PC-9 (cell line): ENCODE measurements around the gene OGA. TPM values are rescaled to one million over a fixed set of nuclear protein-coding genes. Genes with fewer than 3 reads are reported as not detected.

Experiments
- BruUV-seq: library from RNA; stranded (reverse); fragments of 400-500 nt; replicated peaks from 2 replicates; lab custom pipeline; 2021; lab: Mats Ljungman, UMichigan
- CTCF ChIA-PET: fragments of 300-600 bp; sonication (Branson Sonifier 250); formaldehyde crosslinking; loops from one replicate; lab custom pipeline; 2022; ENCODE audit warnings: antibody characterized with exemption; lab: Charles Lee
- POLR2A ChIA-PET: fragments of 300-600 bp; sonication (Branson Sonifier 250); formaldehyde crosslinking; loops from one replicate; lab custom pipeline; 2022; ENCODE audit warnings: antibody characterized with exemption; ENCODE audit not compliant: unreplicated experiment; lab: Charles Lee
- DNase-seq, 2 experiments: peaks; one replicate each; pipeline versions ENCODE4 v3.0.0 to v3.0.0-alpha.2; 2015 to 2022; ENCODE audit warnings: mixed read lengths in 1 of 2
- H2AFZ ChIP-seq: fragments of 200-600 bp; sonication (generic); 2 replicates; pipeline ENCODE4 v1.8.1; 2017; ENCODE audit warnings: antibody characterized with exemption
- H3F3A ChIP-seq: fragments of 200-600 bp; sonication (generic); 2 replicates; pipeline ENCODE4 v1.8.1; 2017; ENCODE audit warnings: antibody characterized with exemption, mild to moderate bottlenecking, low read depth; ENCODE audit not compliant: insufficient read depth
- H3K27ac ChIP-seq: fragments of 200-600 bp; sonication (generic); 2 replicates; pipeline ENCODE4 v1.6.1; 2016; ENCODE audit warnings: mixed run types
- H3K27me3 ChIP-seq: fragments of 200-600 bp; sonication (generic); 2 replicates; pipeline ENCODE4 v1.6.1; 2016; ENCODE audit warnings: low read depth, mixed run types; ENCODE audit not compliant: insufficient read depth
- H3K36me3 ChIP-seq: fragments of 200-600 bp; sonication (generic); 2 replicates; pipeline ENCODE4 v1.6.1; 2016; ENCODE audit warnings: low read depth, mixed run types
- H3K4me1 ChIP-seq: fragments of 200-600 bp; sonication (generic); replicated peaks from 2 replicates; pipeline ENCODE4 v1.6.1; 2016; ENCODE audit warnings: mixed run types; ENCODE audit not compliant: insufficient read depth
- H3K4me2 ChIP-seq: fragments of 200-600 bp; sonication (generic); 2 replicates; pipeline ENCODE4 v1.6.1; 2017; ENCODE audit warnings: mixed run types
- H3K4me3 ChIP-seq: fragments of 200-600 bp; sonication (generic); 2 replicates; pipeline ENCODE4 v1.6.1; 2016; ENCODE audit warnings: mixed run types
- H3K79me2 ChIP-seq: fragments of 200-600 bp; sonication (generic); 2 replicates; pipeline ENCODE4 v1.6.1; 2017; ENCODE audit warnings: low read depth, mixed run types
- H3K9me2 ChIP-seq: fragments of 200-600 bp; sonication (generic); 2 replicates; pipeline ENCODE4 v1.8.1; 2017; ENCODE audit warnings: mild to moderate bottlenecking; ENCODE audit not compliant: insufficient read depth
- H3K9me3 ChIP-seq: fragments of 200-600 bp; sonication (generic); 2 replicates; pipeline ENCODE4 v1.8.1; 2016; ENCODE audit warnings: low read depth; ENCODE audit not compliant: insufficient read depth
- H4K20me1 ChIP-seq: fragments of 200-600 bp; sonication (generic); 2 replicates; pipeline ENCODE4 v1.8.1; 2017; ENCODE audit not compliant: insufficient read depth
- CTCF ChIP-seq: fragments of 200-600 bp; sonication (generic); conservative IDR thresholded peaks from 2 replicates; pipeline ENCODE4 v1.6.1; 2017; ENCODE audit warnings: mixed run types, antibody characterized with exemption, mild to moderate bottlenecking, moderate library complexity
- EZH2 ChIP-seq: fragments of 200-600 bp; sonication (generic); IDR thresholded peaks from 2 replicates; pipeline ENCODE4 v1.8.0; 2017; ENCODE audit warnings: antibody characterized with exemption, low read depth
- intact Hi-C: fragments of 100-400 bp; cut with micrococcal nuclease; formaldehyde crosslinking; loops from one replicate; pipeline ENCODE4 v1.10.0; 2022; ENCODE audit not compliant: unreplicated experiment
- total RNA-seq: library from RNA; stranded (reverse); gene quantifications from 2 replicates; pipeline ENCODE4 v1.2.3, GENCODE V29; 2021

OGA gene
- total RNA-seq, 1 experiment from 2014 or later: 82.0 TPM

- CTCF ChIA-PET: interaction anchor here (0.5 kb wide), 1 partner anchor 310 kb away, joined by 5 read pairs; no protein-coding TSS in a partner anchor
- H3K9me2 ChIP-seq: no peaks in the 10 kb centered on the region
- BruUV-seq: no TSS peak
- H3K27me3 ChIP-seq: no peaks in the 10 kb centered on the region
- peak overlapping the region; percentile 76 for H2AFZ ChIP-seq
- peaks cover 33% of the 10 kb centered on the region for H4K20me1 ChIP-seq
- H3K4me1 ChIP-seq: peaks cover 25% of the 10 kb centered on the region
- H3K27ac ChIP-seq: peak overlapping the region; percentile 73
- H3K4me2 ChIP-seq: peak overlapping the region; percentile 89
- H3K79me2 ChIP-seq: peaks cover 41% of the 10 kb centered on the region
- H3F3A ChIP-seq: peaks cover 8% of the 10 kb centered on the region; the same call in 1 of the 2 replicates
- H3K4me3 ChIP-seq: peak overlapping the region; percentile 65
- no peaks in the 10 kb centered on the region for H3K36me3 ChIP-seq
- DNase-seq: peak in 1 of 2 experiments; percentile 59
- H3K9me3 ChIP-seq: no peaks in the 10 kb centered on the region
- POLR2A ChIA-PET: interaction anchor here (0.5 to 0.6 kb wide), 5 partner anchors 10 to 685 kb away, joined by 3 to 9 read pairs (median 3); partner anchors contain the start of gene SUFU
- intact Hi-C loops: loop anchor here (2.0 kb wide), 1 partner anchor 238 kb away; the partner anchor contains the start of gene ARMH3
- TF ChIP-seq CTCF: no peak
- TF ChIP-seq EZH2: no peak
Observed at GRCh38 chr10:101818872-101819633, 809 bp upstream of the OGA start.

- ChIA-PET CTCF (interaction anchor here (0.6 kb wide), 1 partner anchor 24 kb away, joined by 8 read pairs; no protein-coding TSS in a partner anchor), POLR2A (interaction anchor here (0.7 kb wide), 1 partner anchor 22 kb away, joined by 5 read pairs; no protein-coding TSS in a partner anchor)
- H2AFZ ChIP-seq: peak overlapping the region; percentile 70
- no peaks in the 10 kb centered on the region for H3K9me2 ChIP-seq
- peaks cover 48% of the 10 kb centered on the region for H4K20me1 ChIP-seq
- TSS peak; percentile 76 for BruUV-seq
- peak overlapping the region; percentile 99 for H3K4me2 ChIP-seq
- no peak for TF ChIP-seq EZH2
- TF ChIP-seq CTCF: no peak
- no peaks in the 10 kb centered on the region for H3K9me3 ChIP-seq
- 0 out of 2 replicates have a peak overlapping the region, but pooled peaks have one; percentile 23 for H3K27ac ChIP-seq
- H3K79me2 ChIP-seq: peaks cover 57% of the 10 kb centered on the region
- H3K4me3 ChIP-seq: peak overlapping the region; percentile 77
- H3K36me3 ChIP-seq: no peaks in the 10 kb centered on the region
- peaks cover 28% of the 10 kb centered on the region for H3K4me1 ChIP-seq
- H3F3A ChIP-seq: peaks cover 8% of the 10 kb centered on the region; the same call in 1 of the 2 replicates
- intact Hi-C loops: loop anchor here (2.0 kb wide), 1 partner anchor 239 kb away; the partner anchor contains the start of gene ARMH3
- DNase-seq: peak; percentile 77 to 79
- H3K27me3 ChIP-seq: no peaks in the 10 kb centered on the region
Observed at GRCh38 chr10:101817337-101818118, 716 bp downstream of the OGA start.

- POLR2A ChIA-PET: no interaction called here
- Histone ChIP-seq H3K4me3 (peak overlapping the region; percentile 77), H3K27me3 (no peaks in the 10 kb centered on the region), H3F3A (peaks cover 8% of the 10 kb centered on the region; the same call in 1 of the 2 replicates), H3K9me2 (no peaks in the 10 kb centered on the region), H3K4me1 (peaks cover 28% of the 10 kb centered on the region), H3K27ac (no peak overlapping the region), H4K20me1 (peaks cover 52% of the 10 kb centered on the region), H3K79me2 (peaks cover 63% of the 10 kb centered on the region), H3K4me2 (peak overlapping the region; percentile 99), H2AFZ (no peak overlapping the region), H3K9me3 (no peaks in the 10 kb centered on the region), H3K36me3 (no peaks in the 10 kb centered on the region)
- CTCF ChIA-PET: interaction anchor here (0.6 kb wide), 2 partner anchors 24 to 268 kb away, joined by 8 to 16 read pairs; no protein-coding TSS in a partner anchor
- no peak for TF ChIP-seq EZH2
- TF ChIP-seq CTCF: no peak
- intact Hi-C loops: no loop called here
- BruUV-seq: TSS peak; percentile 39
- DNase-seq: no peak
Observed at GRCh38 chr10:101816913-101817336, 1.3 kb downstream of the OGA start.
